GM19324 (cell line): ENCODE data around the gene LRRC8E.

Experiments
- ATAC-seq: cut with Tn5 transposase; IDR thresholded peaks from one replicate; pipeline ENCODE4 v1.9.1; 2021; ENCODE audit warnings: mild to moderate bottlenecking, moderate library complexity; ENCODE audit not compliant: unreplicated experiment, low FRiP score

Gene LRRC8E

GRCh38 chr19:7865262-7865911, 22.9 kb upstream of the LRRC8E start:
- ATAC-seq = no peak

GRCh38 chr19:7866399-7867091, 21.8 kb upstream of the LRRC8E start:
- ATAC-seq = no peak

GRCh38 chr19:7867092-7867844, 21.0 kb upstream of the LRRC8E start:
- ATAC-seq = no peak

GRCh38 chr19:7868326-7868670, 20.0 kb upstream of the LRRC8E start:
- ATAC-seq = no peak

GRCh38 chr19:7868671-7869452, 19.4 kb upstream of the LRRC8E start:
- peak; percentile 71 for ATAC-seq

GRCh38 chr19:7869453-7869909, 18.8 kb upstream of the LRRC8E start:
- ATAC-seq = peak; percentile 73

- no peak for ATAC-seq
Measured at GRCh38 chr19:7869910-7870511, 18.3 kb upstream of the LRRC8E start.

GRCh38 chr19:7870571-7871436, 17.5 kb upstream of the LRRC8E start:
- ATAC-seq = no peak

GRCh38 chr19:7871437-7872305, 16.6 kb upstream of the LRRC8E start:
- no peak for ATAC-seq

GRCh38 chr19:7872306-7873204, 15.8 kb upstream of the LRRC8E start:
- no peak for ATAC-seq

GRCh38 chr19:7873304-7874075, 14.8 kb upstream of the LRRC8E start:
- ATAC-seq = no peak

GRCh38 chr19:7874076-7874896, 14.0 kb upstream of the LRRC8E start, which contains the start of gene PRR36:
PRR36 (minus strand) TSS chr19:7874390; CDS start chr19:7873689, 701 bp downstream.
- ATAC-seq = no peak

- ATAC-seq = no peak
Measured at GRCh38 chr19:7874897-7875273, 13.4 kb upstream of the LRRC8E start.

- ATAC-seq = no peak
Measured at GRCh38 chr19:7877249-7877836, 11.0 kb upstream of the LRRC8E start.

- no peak for ATAC-seq
Measured at GRCh38 chr19:7879111-7879807, 9.1 kb upstream of the LRRC8E start.
